Measurements from ENCODE around the gene EPHA6.

The EPHA6 gene

GRCh38 chr3:97765336-97765735 is 950.9 kb downstream of the EPHA6 start:
- H3K27ac ChIP-seq: peak overlapping the region; percentile 88
- TF ChIP-seq, protein P1, sequence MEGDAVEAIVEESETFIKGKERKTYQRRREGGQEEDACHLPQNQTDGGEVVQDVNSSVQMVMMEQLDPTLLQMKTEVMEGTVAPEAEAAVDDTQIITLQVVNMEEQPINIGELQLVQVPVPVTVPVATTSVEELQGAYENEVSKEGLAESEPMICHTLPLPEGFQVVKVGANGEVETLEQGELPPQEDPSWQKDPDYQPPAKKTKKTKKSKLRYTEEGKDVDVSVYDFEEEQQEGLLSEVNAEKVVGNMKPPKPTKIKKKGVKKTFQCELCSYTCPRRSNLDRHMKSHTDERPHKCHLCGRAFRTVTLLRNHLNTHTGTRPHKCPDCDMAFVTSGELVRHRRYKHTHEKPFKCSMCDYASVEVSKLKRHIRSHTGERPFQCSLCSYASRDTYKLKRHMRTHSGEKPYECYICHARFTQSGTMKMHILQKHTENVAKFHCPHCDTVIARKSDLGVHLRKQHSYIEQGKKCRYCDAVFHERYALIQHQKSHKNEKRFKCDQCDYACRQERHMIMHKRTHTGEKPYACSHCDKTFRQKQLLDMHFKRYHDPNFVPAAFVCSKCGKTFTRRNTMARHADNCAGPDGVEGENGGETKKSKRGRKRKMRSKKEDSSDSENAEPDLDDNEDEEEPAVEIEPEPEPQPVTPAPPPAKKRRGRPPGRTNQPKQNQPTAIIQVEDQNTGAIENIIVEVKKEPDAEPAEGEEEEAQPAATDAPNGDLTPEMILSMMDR (IDR thresholded peaks at IDR 0.05; ENCODE audit: low read depth, low read length): no peak
- peaks cover 22% of the 10 kb centered on the region for H3K36me3 ChIP-seq
- peaks cover under 1% of the 10 kb centered on the region for H3K9me3 ChIP-seq (ENCODE audit: severe bottlenecking)
- H3K4me3 ChIP-seq (ENCODE audit: low read depth, low read length): peak overlapping the region; percentile 79
- no peaks in the 10 kb centered on the region for H3K27me3 ChIP-seq (ENCODE audit: insufficient read depth, low read depth, severe bottlenecking)
- DNase-seq: no peak

DNA sequence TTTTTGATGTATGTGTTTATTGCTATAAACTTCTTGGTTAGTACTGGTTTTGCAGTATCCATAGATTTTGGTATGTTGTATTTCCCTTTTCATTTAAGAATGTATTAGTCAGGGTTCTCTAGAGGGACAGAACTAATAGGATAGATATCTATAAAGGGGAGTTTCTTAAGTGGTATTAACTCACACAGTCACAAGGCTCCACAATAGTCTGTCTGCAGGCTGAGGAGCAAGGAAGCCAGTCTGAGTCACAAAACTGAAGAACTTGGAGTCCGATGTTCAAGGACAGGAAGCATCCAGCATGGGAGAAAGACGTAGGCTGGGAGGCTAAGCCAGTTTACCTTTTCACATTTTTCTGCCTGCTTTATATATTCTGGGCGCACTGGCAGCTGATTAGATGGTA is 958.5 kb downstream of the EPHA6 start:
- TF ChIP-seq, protein P1 (IDR thresholded peaks at IDR 0.05; ENCODE audit: low read depth, low read length): no peak
- Histone ChIP-seq H3K9me3 (ENCODE audit: severe bottlenecking) (peaks cover 10% of the 10 kb centered on the region), H3K36me3 (peaks cover 49% of the 10 kb centered on the region), H3K27me3 (ENCODE audit: insufficient read depth, low read depth, severe bottlenecking) (no peaks in the 10 kb centered on the region), H3K4me3 (ENCODE audit: low read depth, low read length) (no peak overlapping the region), H3K27ac (no peak overlapping the region)
- DNase-seq: no peak

DNA sequence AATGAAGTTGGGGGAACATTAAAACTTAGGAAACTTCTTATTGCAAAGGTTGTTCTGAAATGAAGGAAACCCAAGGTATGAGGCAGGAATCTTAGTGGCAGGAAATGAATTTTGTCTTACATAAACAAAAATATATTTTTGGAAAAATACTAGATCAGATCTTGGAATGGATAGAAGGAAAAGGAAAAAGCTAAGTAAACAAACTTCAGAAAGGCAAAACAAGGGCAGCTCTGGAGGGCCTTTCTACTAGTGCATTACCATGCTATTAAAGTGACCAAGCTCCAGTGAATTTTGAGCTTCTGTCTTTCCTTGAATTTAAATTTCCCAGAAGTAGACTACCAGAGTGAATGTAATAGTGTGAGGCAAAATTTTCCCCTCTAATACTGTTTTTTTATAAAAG is 963.8 kb downstream of the EPHA6 start:
- no peaks in the 10 kb centered on the region for H3K27me3 ChIP-seq (ENCODE audit: insufficient read depth, low read depth, severe bottlenecking)
- H3K36me3 ChIP-seq: peaks cover 20% of the 10 kb centered on the region
- H3K9me3 ChIP-seq (ENCODE audit: severe bottlenecking): no peaks in the 10 kb centered on the region
- DNase-seq: no peak
- TF ChIP-seq, protein P1 (IDR thresholded peaks at IDR 0.05; ENCODE audit: low read depth, low read length): no peak
- H3K27ac ChIP-seq: no peak overlapping the region
- H3K4me3 ChIP-seq (ENCODE audit: low read depth, low read length): no peak overlapping the region

DNA sequence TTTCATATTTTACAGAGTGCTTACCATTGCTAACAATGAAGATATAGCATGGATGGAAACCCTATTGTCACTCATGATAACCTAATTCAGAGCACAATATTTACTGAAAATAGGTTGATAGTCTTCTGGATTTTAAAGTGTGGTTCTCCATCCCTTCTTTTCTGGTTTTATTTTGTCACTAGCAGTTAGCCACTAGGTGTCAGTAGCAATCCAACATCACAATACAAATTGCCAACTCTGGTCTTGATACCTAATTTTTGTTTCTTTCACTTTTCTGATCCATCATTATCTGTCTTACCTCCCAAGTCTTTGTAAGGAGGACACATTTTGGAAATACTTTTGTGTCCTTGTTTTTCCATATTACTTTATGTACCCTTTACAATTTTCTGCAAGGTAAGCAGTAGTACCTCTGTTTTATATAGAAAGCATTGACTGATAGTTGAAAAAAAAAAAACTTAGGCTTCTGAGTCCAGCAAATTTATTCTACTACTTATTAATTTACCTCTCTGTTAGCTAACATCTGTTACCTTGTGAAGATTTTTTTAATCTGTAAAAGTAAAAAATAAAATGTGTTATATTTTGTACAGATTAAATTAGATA is 979.1 kb downstream of the EPHA6 start:
- no peak overlapping the region for H3K4me3 ChIP-seq (ENCODE audit: low read depth, low read length)
- H3K27ac ChIP-seq: no peak overlapping the region
- H3K27me3 ChIP-seq (ENCODE audit: insufficient read depth, low read depth, severe bottlenecking): no peaks in the 10 kb centered on the region
- TF ChIP-seq, protein P1 (IDR thresholded peaks at IDR 0.05; ENCODE audit: low read depth, low read length): peak; percentile 67
- no peaks in the 10 kb centered on the region for H3K9me3 ChIP-seq (ENCODE audit: severe bottlenecking)
- no peaks in the 10 kb centered on the region for H3K36me3 ChIP-seq
- DNase-seq: no peak

GRCh38 chr3:97795951-97796350 is 981.6 kb downstream of the EPHA6 start:
- TF ChIP-seq, protein P1 (IDR thresholded peaks at IDR 0.05; ENCODE audit: low read depth, low read length): no peak
- H3K4me3 ChIP-seq (ENCODE audit: low read depth, low read length): no peak overlapping the region
- no peak overlapping the region for H3K27ac ChIP-seq

More at GRCh38 chr3:97795951-97796350, 981.6 kb downstream of the EPHA6 start:
- no peak for DNase-seq
- Histone ChIP-seq H3K27me3 (ENCODE audit: insufficient read depth, low read depth, severe bottlenecking) (no peaks in the 10 kb centered on the region), H3K36me3 (no peaks in the 10 kb centered on the region), H3K9me3 (ENCODE audit: severe bottlenecking) (no peaks in the 10 kb centered on the region)

Measured in WERI-Rb-1 (cell line).